Neural cell (in vitro differentiated cells): ENCODE data around the gene EIF2A. TPM values are rescaled to one million over a fixed set of nuclear protein-coding genes. Genes with fewer than 3 reads are reported as not detected.

Source experiments
- H2AFZ ChIP-seq: fragments of 200-600, 300-800 bp; sonication (generic), shearing (Covaris generic); 2 replicates; pipeline ENCODE4 v1.6.0; 2014; ENCODE audit warnings: low read depth, mild to moderate bottlenecking, antibody characterized with exemption, low read length, moderate library complexity
- H3F3A ChIP-seq: fragments of 200-600 bp; shearing (Covaris generic); 2 replicates; pipeline ENCODE4 v1.6.1; 2016; ENCODE audit warnings: mild to moderate bottlenecking, moderate library complexity, mixed read lengths, antibody characterized with exemption, low read length; ENCODE audit not compliant: insufficient read depth, poor library complexity, severe bottlenecking
- H3K27ac ChIP-seq: fragments of 200-600, 300-800 bp; sonication (generic), shearing (Covaris generic); 2 replicates; pipeline ENCODE4 v1.5.1; 2014; ENCODE audit warnings: mild to moderate bottlenecking, low read length, moderate library complexity
- H3K27me3 ChIP-seq: fragments of 300-800, 200-600 bp; sonication (generic), shearing (Covaris generic); 2 replicates; pipeline ENCODE4 v1.6.0; 2014; ENCODE audit warnings: mild to moderate bottlenecking, low read depth, low read length, moderate library complexity; ENCODE audit not compliant: insufficient read depth
- H3K36me3 ChIP-seq: fragments of 300-800, 200-600 bp; sonication (generic), shearing (Covaris generic); 2 replicates; pipeline ENCODE4 v1.5.1; 2014; ENCODE audit warnings: mild to moderate bottlenecking, antibody characterized with exemption, low read length, moderate library complexity; ENCODE audit not compliant: insufficient read depth
- H3K4me2 ChIP-seq: fragments of 300-800, 200-600 bp; sonication (generic), shearing (Covaris generic); 2 replicates; pipeline ENCODE4 v1.6.0; 2014; ENCODE audit warnings: mild to moderate bottlenecking, low read length
- H3K4me3 ChIP-seq: fragments of 300-800, 200-600 bp; sonication (generic), shearing (Covaris generic); 2 replicates; pipeline ENCODE4 v1.5.1; 2014; ENCODE audit warnings: mild to moderate bottlenecking, low read length, moderate library complexity
- H3K79me2 ChIP-seq: fragments of 200-600 bp; shearing (Covaris generic); replicated peaks from 2 replicates; pipeline ENCODE4 v1.6.0; 2014; ENCODE audit warnings: mild to moderate bottlenecking, low read length, moderate library complexity; ENCODE audit not compliant: insufficient read depth
- H3K9ac ChIP-seq: fragments of 300-800, 200-600 bp; sonication (generic), shearing (Covaris generic); 2 replicates; pipeline ENCODE4 v1.6.1; 2016; ENCODE audit warnings: mild to moderate bottlenecking, low read length, mixed read lengths
- H3K9me2 ChIP-seq: fragments of 200-600 bp; shearing (Covaris generic); 2 replicates; pipeline ENCODE4 v1.6.1; 2016; ENCODE audit warnings: mild to moderate bottlenecking, low read length, mixed read lengths; ENCODE audit not compliant: insufficient read depth
- H3K9me3 ChIP-seq: fragments of 200-600, 300-800 bp; sonication (generic), shearing (Covaris generic); 2 replicates; pipeline ENCODE4 v1.6.1; 2016; ENCODE audit warnings: mild to moderate bottlenecking, mixed run types, low read length, moderate library complexity, mixed read lengths
- H4K20me1 ChIP-seq: fragments of 200-600 bp; shearing (Covaris generic); 2 replicates; pipeline ENCODE4 v1.6.1; 2016; ENCODE audit warnings: mild to moderate bottlenecking, mixed run types; ENCODE audit not compliant: insufficient read depth
- CTCF ChIP-seq: fragments of 450-650 bp; IDR thresholded peaks from 2 replicates; pipeline ENCODE4 v1.5.1; 2014; ENCODE audit warnings: antibody characterized with exemption, mild to moderate bottlenecking, moderate library complexity; ENCODE audit not compliant: poor library complexity, severe bottlenecking
- EP300 ChIP-seq: fragments of 450-650 bp; conservative IDR thresholded peaks from 2 replicates; pipeline ENCODE4 v1.6.1; 2014; ENCODE audit warnings: antibody characterized with exemption, mild to moderate bottlenecking, moderate library complexity; ENCODE audit not compliant: poor library complexity, severe bottlenecking
- POLR2AphosphoS5 ChIP-seq: IDR thresholded peaks from 2 replicates; pipeline ENCODE4 v1.6.1; 2012
- RAD21 ChIP-seq: fragments of 450-650 bp; conservative IDR thresholded peaks from 2 replicates; pipeline ENCODE4 v1.6.1; 2014; ENCODE audit warnings: antibody characterized with exemption, mild to moderate bottlenecking, moderate library complexity
- SMC3 ChIP-seq: fragments of 450-650 bp; conservative IDR thresholded peaks from 2 replicates; pipeline ENCODE4 v1.6.1; 2014; ENCODE audit warnings: antibody characterized with exemption, mild to moderate bottlenecking, moderate library complexity; ENCODE audit not compliant: poor library complexity
- TAF1 ChIP-seq: IDR thresholded peaks from 2 replicates; pipeline ENCODE4 v1.6.1; 2012; ENCODE audit warnings: low read depth
- polyA plus RNA-seq: library from polyadenylated mRNA; depleted of rRNA; stranded (reverse); fragments of >200 nt; gene quantifications from 2 replicates; pipeline ENCODE4 v1.2.3, GENCODE V29; 2014
- TF ChIP-seq, protein P1 (sequence below): IDR thresholded peaks from 2 replicates; pipeline ENCODE4 v1.6.1; 2012; ENCODE audit warnings: borderline replicate concordance

EIF2A gene
- polyA plus RNA-seq, 1 donor from 2014 or later: 82.6 TPM

DNA sequence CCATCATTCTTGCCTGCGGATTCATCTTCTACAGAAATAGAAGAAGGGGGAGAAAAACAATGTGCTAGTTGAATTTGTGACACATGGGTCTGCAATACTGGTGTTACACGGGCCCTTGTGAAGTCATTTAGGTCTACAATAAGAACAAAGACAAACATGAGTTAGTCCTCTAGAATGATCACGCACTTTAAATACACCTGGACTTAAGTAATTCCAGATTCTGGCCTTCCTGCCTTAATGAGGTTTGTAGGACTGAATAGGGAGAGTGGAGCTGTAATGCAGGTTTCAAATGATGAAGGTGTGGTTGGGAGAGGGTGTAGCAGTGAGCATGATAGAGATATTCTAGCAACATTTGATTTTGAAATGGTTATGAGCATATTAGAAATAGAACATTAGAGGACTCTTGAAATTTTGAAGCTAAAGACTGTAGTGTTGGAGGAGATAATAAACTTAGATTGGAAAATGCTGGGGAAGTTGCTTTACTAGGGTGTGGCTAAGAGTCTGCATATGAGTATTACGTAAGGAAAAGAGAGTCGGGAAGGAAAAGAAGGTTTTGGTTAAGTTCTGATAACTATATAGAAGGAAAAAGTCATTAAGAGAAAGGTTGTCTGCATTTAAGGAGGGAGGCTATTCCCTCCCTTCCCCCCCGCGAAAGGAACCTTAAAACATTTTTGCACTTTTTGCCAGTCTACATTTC lies 606 bp downstream of the EIF2A start:
- no peaks in the 10 kb centered on the region for H3F3A ChIP-seq
- peak overlapping the region; percentile 94 for H3K4me3 ChIP-seq
- peaks cover 6% of the 10 kb centered on the region for H3K36me3 ChIP-seq
- H3K9me2 ChIP-seq: no peaks in the 10 kb centered on the region
- no peaks in the 10 kb centered on the region for H3K9me3 ChIP-seq
- H4K20me1 ChIP-seq: no peaks in the 10 kb centered on the region
- TF ChIP-seq EP300 (no peak), RAD21 (peak; percentile 18)
- TF ChIP-seq, protein P1, sequence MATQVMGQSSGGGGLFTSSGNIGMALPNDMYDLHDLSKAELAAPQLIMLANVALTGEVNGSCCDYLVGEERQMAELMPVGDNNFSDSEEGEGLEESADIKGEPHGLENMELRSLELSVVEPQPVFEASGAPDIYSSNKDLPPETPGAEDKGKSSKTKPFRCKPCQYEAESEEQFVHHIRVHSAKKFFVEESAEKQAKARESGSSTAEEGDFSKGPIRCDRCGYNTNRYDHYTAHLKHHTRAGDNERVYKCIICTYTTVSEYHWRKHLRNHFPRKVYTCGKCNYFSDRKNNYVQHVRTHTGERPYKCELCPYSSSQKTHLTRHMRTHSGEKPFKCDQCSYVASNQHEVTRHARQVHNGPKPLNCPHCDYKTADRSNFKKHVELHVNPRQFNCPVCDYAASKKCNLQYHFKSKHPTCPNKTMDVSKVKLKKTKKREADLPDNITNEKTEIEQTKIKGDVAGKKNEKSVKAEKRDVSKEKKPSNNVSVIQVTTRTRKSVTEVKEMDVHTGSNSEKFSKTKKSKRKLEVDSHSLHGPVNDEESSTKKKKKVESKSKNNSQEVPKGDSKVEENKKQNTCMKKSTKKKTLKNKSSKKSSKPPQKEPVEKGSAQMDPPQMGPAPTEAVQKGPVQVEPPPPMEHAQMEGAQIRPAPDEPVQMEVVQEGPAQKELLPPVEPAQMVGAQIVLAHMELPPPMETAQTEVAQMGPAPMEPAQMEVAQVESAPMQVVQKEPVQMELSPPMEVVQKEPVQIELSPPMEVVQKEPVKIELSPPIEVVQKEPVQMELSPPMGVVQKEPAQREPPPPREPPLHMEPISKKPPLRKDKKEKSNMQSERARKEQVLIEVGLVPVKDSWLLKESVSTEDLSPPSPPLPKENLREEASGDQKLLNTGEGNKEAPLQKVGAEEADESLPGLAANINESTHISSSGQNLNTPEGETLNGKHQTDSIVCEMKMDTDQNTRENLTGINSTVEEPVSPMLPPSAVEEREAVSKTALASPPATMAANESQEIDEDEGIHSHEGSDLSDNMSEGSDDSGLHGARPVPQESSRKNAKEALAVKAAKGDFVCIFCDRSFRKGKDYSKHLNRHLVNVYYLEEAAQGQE: peak; percentile 68
- peak overlapping the region; percentile 97 for H3K27ac ChIP-seq
- no peaks in the 10 kb centered on the region for H3K27me3 ChIP-seq
- H2AFZ ChIP-seq: peak overlapping the region; percentile 47
- peaks cover 63% of the 10 kb centered on the region for H3K79me2 ChIP-seq
- H3K9ac ChIP-seq: peak overlapping the region; percentile 78
- peak overlapping the region; percentile 94 for H3K4me2 ChIP-seq

DNA sequence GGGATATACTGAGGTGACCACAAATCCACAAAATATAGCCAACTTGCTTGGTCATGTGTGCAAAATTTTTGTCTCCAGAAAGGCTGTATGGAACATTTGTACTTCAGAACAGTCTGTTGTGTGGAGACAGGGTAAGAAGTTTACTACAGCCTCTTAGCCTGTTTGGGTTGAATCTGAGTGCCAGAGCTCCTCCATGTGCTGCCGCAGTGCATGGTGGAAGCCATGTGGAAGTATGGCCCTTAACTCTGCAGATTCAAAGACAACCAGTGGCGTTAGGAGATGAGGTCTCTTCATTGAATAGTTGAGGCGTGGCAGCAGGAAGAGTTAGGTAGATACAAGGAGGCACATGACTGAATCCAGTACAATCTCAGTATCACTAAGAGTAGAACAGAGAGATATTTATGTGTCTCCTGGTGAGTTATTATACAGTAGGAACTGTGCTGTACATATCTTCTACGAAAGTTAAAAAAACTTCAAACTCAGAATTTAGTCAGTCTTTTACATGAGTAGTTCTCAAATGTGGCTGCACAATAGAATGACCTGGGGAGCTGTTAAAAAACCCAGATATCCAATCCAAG lies 9.4 kb downstream of the EIF2A start:
- Histone ChIP-seq H3K9me2 (no peaks in the 10 kb centered on the region), H3K4me2 (no peak overlapping the region), H3K36me3 (no peaks in the 10 kb centered on the region), H3K27ac (no peak overlapping the region), H3F3A (no peaks in the 10 kb centered on the region), H4K20me1 (no peaks in the 10 kb centered on the region), H3K27me3 (no peaks in the 10 kb centered on the region), H3K9ac (no peak overlapping the region), H3K9me3 (no peaks in the 10 kb centered on the region), H3K4me3 (no peak overlapping the region), H2AFZ (no peak overlapping the region), H3K79me2 (peaks cover 18% of the 10 kb centered on the region)
- TF ChIP-seq EP300 (no peak), TAF1 (no peak), RAD21 (no peak), SMC3 (no peak), POLR2AphosphoS5 (no peak), CTCF (no peak)

DNA sequence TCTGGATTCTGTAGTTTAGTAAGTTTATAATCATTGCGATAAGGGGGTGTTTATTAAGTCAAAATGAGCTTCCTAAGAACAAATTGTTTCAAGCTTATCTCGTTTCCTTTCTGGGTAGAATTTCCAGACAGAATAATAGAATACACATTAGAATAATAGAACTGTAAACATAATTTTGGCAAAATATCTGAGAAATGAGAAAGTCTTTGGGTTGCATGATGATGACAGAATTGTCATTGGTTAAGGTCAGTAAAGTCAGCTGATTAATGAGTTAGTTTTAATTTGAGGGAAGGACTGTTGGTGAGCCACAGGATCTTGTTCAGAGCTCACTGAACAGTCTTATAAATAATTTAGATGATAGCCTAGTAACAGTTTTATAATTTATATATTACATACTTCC lies 10.2 kb downstream of the EIF2A start:
- no peak overlapping the region for H3K27ac ChIP-seq
- peaks cover 18% of the 10 kb centered on the region for H3K79me2 ChIP-seq
- no peaks in the 10 kb centered on the region for H4K20me1 ChIP-seq
- H3F3A ChIP-seq: no peaks in the 10 kb centered on the region
- H3K9ac ChIP-seq: no peak overlapping the region
- no peak overlapping the region for H3K4me3 ChIP-seq
- no peak overlapping the region for H2AFZ ChIP-seq
- H3K27me3 ChIP-seq: no peaks in the 10 kb centered on the region
- no peak overlapping the region for H3K4me2 ChIP-seq
- TF ChIP-seq, protein P1: no peak
- TF ChIP-seq TAF1: no peak
- no peaks in the 10 kb centered on the region for H3K9me3 ChIP-seq
- no peaks in the 10 kb centered on the region for H3K9me2 ChIP-seq
- H3K36me3 ChIP-seq: no peaks in the 10 kb centered on the region
